Measurements from ENCODE around the gene GTF3C5. TPM values are rescaled to one million over a fixed set of nuclear protein-coding genes. Genes with fewer than 3 reads are reported as not detected.
"Not testable (repeated sequence)": the region's sequence is repeated elsewhere in the genome, so short reads cannot be mapped to it uniquely, and the experiment has no call there.

Gene GTF3C5
- total RNA-seq, 2 experiments from 2014 or later: 49.0 to 52.4 TPM

GRCh38 chr9:132988244-132989013, 42.4 kb upstream of the GTF3C5 start:
- no peak overlapping the region for H3K27ac Mint-ChIP-seq
- H3K4me1 Mint-ChIP-seq (ENCODE audit: low read depth): no peaks in the 10 kb centered on the region
- Histone ChIP-seq H3K27me3 (ENCODE audit: control insufficient read depth in 1 of 2, insufficient read depth in 2 of 2, low read length in 2 of 2) (peaks cover 24 to 27% of the 10 kb centered on the region in 2 experiments), H3K4me1 (ENCODE audit: insufficient read depth, low read length) (no peaks in the 10 kb centered on the region), H3K9me3 (ENCODE audit: control insufficient read depth in 1 of 2, insufficient read depth in 1 of 2, low read length in 2 of 2) (peaks cover 0 to 5% of the 10 kb centered on the region in 2 experiments), H3K36me3 (ENCODE audit: insufficient read depth, low read length) (no peaks in the 10 kb centered on the region), H3K4me3 (ENCODE audit: low read length) (no peak overlapping the region), H3K27ac (ENCODE audit: low read depth in 1 of 2, low read length in 2 of 2) (no peak overlapping the region)
- ChIA-PET CTCF (no interaction called here), POLR2A (no interaction called here)
- intact Hi-C loops (cut with DNase I, micrococcal nuclease): no loop called here
- H3K27me3 Mint-ChIP-seq: peaks cover 61% of the 10 kb centered on the region
- H3K9me3 Mint-ChIP-seq: no peaks in the 10 kb centered on the region
- no peak overlapping the region for H3K4me3 Mint-ChIP-seq
- DNase-seq (no peak), ATAC-seq (ENCODE audit: poor library complexity) (no peak)
- TF ChIP-seq, protein P1, sequence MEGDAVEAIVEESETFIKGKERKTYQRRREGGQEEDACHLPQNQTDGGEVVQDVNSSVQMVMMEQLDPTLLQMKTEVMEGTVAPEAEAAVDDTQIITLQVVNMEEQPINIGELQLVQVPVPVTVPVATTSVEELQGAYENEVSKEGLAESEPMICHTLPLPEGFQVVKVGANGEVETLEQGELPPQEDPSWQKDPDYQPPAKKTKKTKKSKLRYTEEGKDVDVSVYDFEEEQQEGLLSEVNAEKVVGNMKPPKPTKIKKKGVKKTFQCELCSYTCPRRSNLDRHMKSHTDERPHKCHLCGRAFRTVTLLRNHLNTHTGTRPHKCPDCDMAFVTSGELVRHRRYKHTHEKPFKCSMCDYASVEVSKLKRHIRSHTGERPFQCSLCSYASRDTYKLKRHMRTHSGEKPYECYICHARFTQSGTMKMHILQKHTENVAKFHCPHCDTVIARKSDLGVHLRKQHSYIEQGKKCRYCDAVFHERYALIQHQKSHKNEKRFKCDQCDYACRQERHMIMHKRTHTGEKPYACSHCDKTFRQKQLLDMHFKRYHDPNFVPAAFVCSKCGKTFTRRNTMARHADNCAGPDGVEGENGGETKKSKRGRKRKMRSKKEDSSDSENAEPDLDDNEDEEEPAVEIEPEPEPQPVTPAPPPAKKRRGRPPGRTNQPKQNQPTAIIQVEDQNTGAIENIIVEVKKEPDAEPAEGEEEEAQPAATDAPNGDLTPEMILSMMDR (IDR thresholded peaks at IDR 0.05): no peak
- H3K36me3 Mint-ChIP-seq (ENCODE audit: low read depth): no peaks in the 10 kb centered on the region

GRCh38 chr9:132989014-132989310, 41.8 kb upstream of the GTF3C5 start:
- CTCF ChIA-PET: no interaction called here
- H3K27ac ChIP-seq (ENCODE audit: low read depth in 1 of 2, low read length in 2 of 2): no peak overlapping the region
- ATAC-seq (ENCODE audit: poor library complexity) (no peak), DNase-seq (no peak)
- no peaks in the 10 kb centered on the region for H3K4me1 Mint-ChIP-seq (ENCODE audit: low read depth)
- no peaks in the 10 kb centered on the region for H3K36me3 Mint-ChIP-seq (ENCODE audit: low read depth)
- no peaks in the 10 kb centered on the region for H3K4me1 ChIP-seq (ENCODE audit: insufficient read depth, low read length)
- no peak overlapping the region for H3K27ac Mint-ChIP-seq
- peaks cover 0 to 5% of the 10 kb centered on the region in 2 experiments for H3K9me3 ChIP-seq (ENCODE audit: control insufficient read depth in 1 of 2, insufficient read depth in 1 of 2, low read length in 2 of 2)
- intact Hi-C loops (cut with DNase I, micrococcal nuclease): no loop called here
- no peak overlapping the region for H3K4me3 ChIP-seq (ENCODE audit: low read length)
- peaks cover 24% of the 10 kb centered on the region in 2 experiments for H3K27me3 ChIP-seq (ENCODE audit: control insufficient read depth in 1 of 2, insufficient read depth in 2 of 2, low read length in 2 of 2)
- no peaks in the 10 kb centered on the region for H3K36me3 ChIP-seq (ENCODE audit: insufficient read depth, low read length)
- no peak overlapping the region for H3K4me3 Mint-ChIP-seq
- TF ChIP-seq, protein P1 (IDR thresholded peaks at IDR 0.05): no peak
- POLR2A ChIA-PET: no interaction called here
- H3K27me3 Mint-ChIP-seq: peaks cover 61% of the 10 kb centered on the region
- H3K9me3 Mint-ChIP-seq: no peaks in the 10 kb centered on the region

GRCh38 chr9:132989414-132989996, 41.3 kb upstream of the GTF3C5 start:
- peaks cover 4% of the 10 kb centered on the region for H3K4me1 ChIP-seq (ENCODE audit: insufficient read depth, low read length)
- Mint-ChIP-seq H3K4me1 (ENCODE audit: low read depth) (no peaks in the 10 kb centered on the region), H3K36me3 (ENCODE audit: low read depth) (no peaks in the 10 kb centered on the region), H3K9me3 (no peaks in the 10 kb centered on the region), H3K4me3 (no peak overlapping the region), H3K27ac (no peak overlapping the region), H3K27me3 (peaks cover 63% of the 10 kb centered on the region)
- POLR2A ChIA-PET: no interaction called here
- no peaks in the 10 kb centered on the region for H3K36me3 ChIP-seq (ENCODE audit: insufficient read depth, low read length)
- CTCF ChIA-PET: no interaction called here
- intact Hi-C loops (cut with DNase I, micrococcal nuclease): no loop called here
- H3K27ac ChIP-seq (ENCODE audit: low read depth in 1 of 2, low read length in 2 of 2): no peak overlapping the region
- DNase-seq: no peak
- TF ChIP-seq, protein P1 (IDR thresholded peaks at IDR 0.05): no peak
- no peak overlapping the region for H3K4me3 ChIP-seq (ENCODE audit: low read length)
- H3K9me3 ChIP-seq (ENCODE audit: control insufficient read depth in 1 of 2, insufficient read depth in 1 of 2, low read length in 2 of 2): peaks cover 0 to 10% of the 10 kb centered on the region in 2 experiments
- ATAC-seq (ENCODE audit: poor library complexity): no peak
- peaks cover 20 to 24% of the 10 kb centered on the region in 2 experiments for H3K27me3 ChIP-seq (ENCODE audit: control insufficient read depth in 1 of 2, insufficient read depth in 2 of 2, low read length in 2 of 2)

GRCh38 chr9:132989998-132990557, 40.7 kb upstream of the GTF3C5 start:
- H3K27ac Mint-ChIP-seq; H3K27ac ChIP-seq (ENCODE audit: low read depth in 1 of 2, low read length in 2 of 2); CTCF ChIA-PET; H3K4me1 Mint-ChIP-seq (ENCODE audit: low read depth); H3K36me3 Mint-ChIP-seq (ENCODE audit: low read depth); H3K4me3 ChIP-seq (ENCODE audit: low read length); H3K4me1 ChIP-seq (ENCODE audit: insufficient read depth, low read length); H3K9me3 Mint-ChIP-seq; H3K4me3 Mint-ChIP-seq; intact Hi-C loops (cut with DNase I, micrococcal nuclease); POLR2A ChIA-PET; H3K36me3 ChIP-seq (ENCODE audit: insufficient read depth, low read length): not testable (repeated sequence)
- ATAC-seq (ENCODE audit: poor library complexity): peak; percentile 59
- peak in 2 of 14 experiments; percentile 24 to 35 for DNase-seq
- peaks cover 65% of the 10 kb centered on the region for H3K27me3 Mint-ChIP-seq
- Histone ChIP-seq H3K27me3 (ENCODE audit: control insufficient read depth in 1 of 2, insufficient read depth in 2 of 2, low read length in 2 of 2) (peaks cover 20 to 22% of the 10 kb centered on the region in 2 experiments), H3K9me3 (ENCODE audit: control insufficient read depth in 1 of 2, insufficient read depth in 1 of 2, low read length in 2 of 2) (peaks cover 0 to 12% of the 10 kb centered on the region in 2 experiments)
